Activated CD4-positive, alpha-beta memory T cell treated with anti-CD3 and anti-CD28 coated beads, Interleukin-2, amount 10 ng/mL, durations not matched to agents 7 days and 5 days (primary cell): ENCODE data around the gene FPR3. TPM values are rescaled to one million over a fixed set of nuclear protein-coding genes. Genes with fewer than 3 reads are reported as not detected.

ENCODE experiments used
- CTCF ChIA-PET: fragments of 350-600 bp; sonication (Branson Sonifier 250); formaldehyde crosslinking; loops from one replicate; lab custom pipeline; 2021; ENCODE audit warnings: antibody characterized with exemption, inconsistent platforms; lab: Charles Lee
- POLR2A ChIA-PET: fragments of 350-600 bp; sonication (Branson Sonifier 250); formaldehyde crosslinking; loops from one replicate; lab custom pipeline; 2021; ENCODE audit warnings: antibody characterized with exemption; lab: Charles Lee
- DNase-seq: peaks from one replicate; pipeline ENCODE4 v3.0.0-alpha.2; 2020
- H3K27ac Mint-ChIP-seq: one replicate; pipeline ENCODE4 v1.8.0; 2021; ENCODE audit warnings: mild to moderate bottlenecking, mixed read lengths
- H3K27me3 Mint-ChIP-seq: one replicate; pipeline ENCODE4 v1.8.0; 2021; ENCODE audit warnings: mixed read lengths
- H3K36me3 Mint-ChIP-seq: one replicate; pipeline ENCODE4 v1.8.0; 2021; ENCODE audit warnings: low read depth, mixed read lengths
- H3K4me1 Mint-ChIP-seq: one replicate; pipeline ENCODE4 v1.8.0; 2021; ENCODE audit warnings: mixed read lengths
- H3K4me3 Mint-ChIP-seq: one replicate; pipeline ENCODE4 v1.8.0; 2021; ENCODE audit warnings: mild to moderate bottlenecking, mixed read lengths
- H3K9me3 Mint-ChIP-seq: one replicate; pipeline ENCODE4 v1.8.0; 2021; ENCODE audit warnings: mixed read lengths
- total RNA-seq, 2 experiments: library from RNA; stranded (reverse); gene quantifications; one replicate each; pipeline ENCODE4 v1.2.3, GENCODE V29; 2021

Gene FPR3
- total RNA-seq, 2 experiments from 2014 or later = not detected

GRCh38 chr19:51789061-51789795 lies 5.7 kb upstream of the FPR3 start:
- Mint-ChIP-seq H3K36me3 (no peaks in the 10 kb centered on the region), H3K4me3 (no peak overlapping the region), H3K27ac (no peak overlapping the region), H3K9me3 (peaks cover 18% of the 10 kb centered on the region), H3K27me3 (no peaks in the 10 kb centered on the region), H3K4me1 (no peaks in the 10 kb centered on the region)
- CTCF ChIA-PET = interaction anchor here (0.7 kb wide), 1 partner anchor 12 kb away, joined by 5 read pairs; no protein-coding TSS in a partner anchor
- POLR2A ChIA-PET = no interaction called here
- DNase-seq = no peak

DNA sequence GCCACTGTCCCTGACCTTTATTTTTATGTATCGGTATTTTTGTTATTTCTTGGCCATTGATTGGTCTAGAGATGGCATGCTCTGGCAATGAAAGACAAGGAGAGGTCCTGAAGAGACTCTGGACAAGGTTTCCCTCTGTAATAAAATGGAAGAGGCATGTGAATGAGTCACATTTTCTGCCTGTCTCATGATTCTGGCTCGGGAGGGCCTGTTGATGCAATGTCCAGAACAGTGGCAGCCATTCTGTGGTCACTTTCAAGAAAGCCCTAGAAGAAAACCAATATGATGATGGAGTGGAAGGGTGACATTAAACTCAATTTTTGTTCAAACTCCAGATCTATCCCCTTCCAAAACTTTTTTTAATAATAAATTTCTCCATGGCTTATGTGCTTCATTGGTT lies 2.0 kb upstream of the FPR3 start:
- no peaks in the 10 kb centered on the region for H3K27me3 Mint-ChIP-seq
- H3K4me3 Mint-ChIP-seq = no peak overlapping the region
- ChIA-PET POLR2A (no interaction called here), CTCF (no interaction called here)
- no peaks in the 10 kb centered on the region for H3K4me1 Mint-ChIP-seq
- no peak overlapping the region for H3K27ac Mint-ChIP-seq
- no peaks in the 10 kb centered on the region for H3K36me3 Mint-ChIP-seq
- peaks cover 20% of the 10 kb centered on the region for H3K9me3 Mint-ChIP-seq
- no peak for DNase-seq

GRCh38 chr19:51793994-51794393 lies 963 bp upstream of the FPR3 start:
- Mint-ChIP-seq H3K27ac (no peak overlapping the region), H3K4me1 (no peaks in the 10 kb centered on the region), H3K36me3 (no peaks in the 10 kb centered on the region), H3K9me3 (peaks cover 22% of the 10 kb centered on the region), H3K4me3 (no peak overlapping the region), H3K27me3 (no peaks in the 10 kb centered on the region)
- DNase-seq = no peak
- ChIA-PET CTCF (no interaction called here), POLR2A (no interaction called here)

DNA sequence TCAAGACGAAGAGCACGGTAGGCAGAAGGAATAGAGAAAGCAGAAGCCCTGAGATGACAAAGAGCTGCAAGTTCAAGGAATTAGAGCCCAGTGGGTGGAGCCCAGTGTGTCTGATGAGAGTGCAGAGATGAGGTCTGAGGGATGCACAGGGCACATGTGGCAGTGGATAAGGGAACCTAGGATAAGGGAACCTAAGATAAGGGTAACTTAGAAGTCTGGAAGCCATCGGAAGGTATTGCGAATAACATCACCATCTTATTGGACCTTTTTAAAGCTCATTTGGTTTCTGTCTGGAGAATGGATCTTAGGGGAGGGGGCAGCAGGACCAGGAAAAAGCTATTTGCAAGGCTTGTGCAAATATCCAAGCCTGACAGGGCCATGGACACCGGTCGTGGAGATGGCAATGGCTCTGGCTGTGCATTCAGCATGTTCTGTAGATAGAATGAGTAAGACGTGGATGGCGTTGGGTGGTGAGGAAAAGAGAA lies 1.3 kb downstream of the FPR3 start:
- Mint-ChIP-seq H3K36me3 (no peaks in the 10 kb centered on the region), H3K9me3 (peaks cover 26% of the 10 kb centered on the region), H3K27me3 (no peaks in the 10 kb centered on the region), H3K4me3 (no peak overlapping the region), H3K27ac (no peak overlapping the region), H3K4me1 (no peaks in the 10 kb centered on the region)
- DNase-seq = no peak
- POLR2A ChIA-PET = no interaction called here
- CTCF ChIA-PET = no interaction called here

GRCh38 chr19:51797480-51797879 lies 2.5 kb downstream of the FPR3 start:
- Mint-ChIP-seq H3K9me3 (peaks cover 22% of the 10 kb centered on the region), H3K27me3 (no peaks in the 10 kb centered on the region), H3K4me1 (no peaks in the 10 kb centered on the region), H3K4me3 (no peak overlapping the region), H3K27ac (no peak overlapping the region), H3K36me3 (no peaks in the 10 kb centered on the region)
- ChIA-PET CTCF (interaction anchor here (0.6 kb wide), 1 partner anchor 55 kb away, joined by 4 read pairs; no protein-coding TSS in a partner anchor), POLR2A (no interaction called here)
- no peak for DNase-seq

DNA sequence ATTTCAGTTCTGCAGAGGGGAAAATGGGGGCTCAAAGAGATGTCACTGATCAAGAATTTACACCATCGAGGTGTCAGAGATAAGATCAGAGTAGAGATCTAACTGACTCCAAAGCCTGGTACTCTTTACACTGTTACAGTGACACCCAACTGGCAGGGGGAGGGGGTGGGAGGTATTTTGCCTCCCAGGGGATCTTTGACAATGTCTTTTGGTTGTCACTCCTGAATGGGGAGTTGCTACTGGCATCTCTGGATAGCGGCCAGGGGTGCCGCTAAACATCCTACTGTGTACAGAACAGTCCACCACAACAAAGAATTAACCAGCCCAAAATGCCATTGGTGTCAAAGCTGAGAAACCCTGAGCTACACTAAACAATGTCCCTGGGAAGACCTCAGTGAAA lies 3.1 kb downstream of the FPR3 start:
- H3K4me3 Mint-ChIP-seq = no peak overlapping the region
- CTCF ChIA-PET = interaction anchor here (1.0 kb wide), 1 partner anchor 20 kb away, joined by 3 read pairs; no protein-coding TSS in a partner anchor
- no peaks in the 10 kb centered on the region for H3K27me3 Mint-ChIP-seq
- H3K4me1 Mint-ChIP-seq = no peaks in the 10 kb centered on the region
- H3K27ac Mint-ChIP-seq = no peak overlapping the region
- H3K36me3 Mint-ChIP-seq = no peaks in the 10 kb centered on the region
- peaks cover 22% of the 10 kb centered on the region for H3K9me3 Mint-ChIP-seq
- no peak for DNase-seq
- POLR2A ChIA-PET = no interaction called here

DNA sequence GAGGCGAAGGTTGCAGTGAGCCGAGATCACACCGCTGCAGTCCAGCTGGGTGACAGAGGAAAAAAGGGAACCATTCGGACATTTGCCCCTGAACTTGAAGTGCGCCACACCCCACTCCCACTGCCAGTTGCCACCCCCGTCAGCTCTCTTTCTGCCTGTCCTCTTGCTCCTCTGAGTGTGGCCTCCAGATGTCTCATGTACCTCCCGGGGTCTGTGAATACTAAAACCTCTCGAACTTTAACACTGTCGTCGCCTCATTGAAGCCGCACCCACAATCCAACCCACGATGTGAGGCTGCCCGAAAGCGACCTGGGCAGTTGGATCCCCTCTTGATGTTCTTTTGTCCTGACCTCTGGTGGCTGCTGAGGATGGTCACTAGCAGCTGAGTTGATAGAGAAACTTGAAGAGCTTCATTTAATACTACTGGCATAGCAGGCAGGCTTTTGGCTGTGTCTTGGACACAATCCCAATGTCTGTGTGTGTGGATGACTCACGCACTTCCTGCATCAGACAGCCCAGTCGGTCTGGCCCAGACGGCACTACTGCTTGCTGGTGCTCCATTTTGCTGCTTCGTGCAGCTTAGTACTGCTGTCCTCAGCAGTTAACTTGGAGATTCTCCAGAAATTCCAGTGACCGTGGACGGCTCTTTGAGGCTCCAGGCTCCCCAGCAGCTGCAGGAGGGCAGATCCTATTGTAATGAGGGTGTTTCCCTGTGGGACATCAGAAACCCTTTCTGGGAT lies 4.2 kb downstream of the FPR3 start:
- no peaks in the 10 kb centered on the region for H3K27me3 Mint-ChIP-seq
- ChIA-PET POLR2A (no interaction called here), CTCF (interaction anchor here (1.0 kb wide), 1 partner anchor 21 kb away, joined by 3 read pairs; no protein-coding TSS in a partner anchor)
- no peak overlapping the region for H3K4me3 Mint-ChIP-seq
- no peaks in the 10 kb centered on the region for H3K4me1 Mint-ChIP-seq
- no peak for DNase-seq
- peaks cover 25% of the 10 kb centered on the region for H3K9me3 Mint-ChIP-seq
- H3K27ac Mint-ChIP-seq = no peak overlapping the region
- H3K36me3 Mint-ChIP-seq = no peaks in the 10 kb centered on the region

GRCh38 chr19:51799774-51800472 lies 5.0 kb downstream of the FPR3 start:
- CTCF ChIA-PET = no interaction called here
- Mint-ChIP-seq H3K4me3 (no peak overlapping the region), H3K4me1 (no peaks in the 10 kb centered on the region), H3K27ac (no peak overlapping the region), H3K27me3 (no peaks in the 10 kb centered on the region), H3K9me3 (peaks cover 26% of the 10 kb centered on the region), H3K36me3 (no peaks in the 10 kb centered on the region)
- POLR2A ChIA-PET = no interaction called here
- no peak for DNase-seq

DNA sequence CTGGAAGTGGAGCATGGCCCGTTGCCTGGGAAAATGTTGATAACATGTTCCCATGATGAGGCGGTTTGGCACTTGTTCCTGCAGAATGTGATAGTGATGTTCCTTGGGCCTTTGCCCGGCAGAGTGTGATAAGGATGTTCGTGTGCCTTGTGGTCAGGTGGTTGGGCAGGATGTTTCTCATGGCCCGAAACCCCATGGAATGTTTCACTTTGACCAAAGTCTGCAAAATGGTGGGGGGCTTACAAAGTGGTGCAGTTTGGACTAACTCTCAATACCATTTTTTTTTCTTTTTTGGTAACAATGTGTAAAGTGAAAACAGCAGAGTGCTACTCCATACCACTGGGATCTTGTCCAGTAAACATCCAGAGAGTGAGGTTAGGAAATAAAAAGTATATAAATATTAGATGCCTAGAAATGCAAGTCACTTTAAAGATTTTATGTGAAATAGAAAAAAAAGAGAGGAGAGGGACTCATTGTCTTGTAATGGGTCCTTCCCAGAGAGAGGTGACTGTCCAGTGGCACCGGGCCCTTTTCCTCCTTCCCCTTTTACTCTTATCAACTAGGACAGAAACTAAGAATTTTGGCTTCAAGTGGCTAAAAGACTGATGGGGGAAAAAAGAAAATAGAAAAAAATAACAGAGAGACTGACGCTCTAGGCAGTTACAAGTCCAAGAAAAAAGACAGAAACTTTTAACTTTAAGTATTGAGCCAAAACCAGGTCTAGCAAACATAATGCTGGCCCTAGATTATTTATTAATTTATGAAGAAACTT lies 5.7 kb downstream of the FPR3 start:
- H3K27ac Mint-ChIP-seq = no peak overlapping the region
- H3K9me3 Mint-ChIP-seq = peaks cover 25% of the 10 kb centered on the region
- POLR2A ChIA-PET = no interaction called here
- no peak overlapping the region for H3K4me3 Mint-ChIP-seq
- no peaks in the 10 kb centered on the region for H3K27me3 Mint-ChIP-seq
- CTCF ChIA-PET = no interaction called here
- DNase-seq = no peak
- no peaks in the 10 kb centered on the region for H3K36me3 Mint-ChIP-seq
- no peaks in the 10 kb centered on the region for H3K4me1 Mint-ChIP-seq

- no peaks in the 10 kb centered on the region for H3K27me3 Mint-ChIP-seq
- no peak overlapping the region for H3K4me3 Mint-ChIP-seq
- DNase-seq = no peak
- no peaks in the 10 kb centered on the region for H3K4me1 Mint-ChIP-seq
- no peak overlapping the region for H3K27ac Mint-ChIP-seq
- ChIA-PET CTCF (no interaction called here), POLR2A (no interaction called here)
- no peaks in the 10 kb centered on the region for H3K36me3 Mint-ChIP-seq
- H3K9me3 Mint-ChIP-seq = peaks cover 32% of the 10 kb centered on the region
Measured at GRCh38 chr19:51802775-51803174, 7.8 kb downstream of the FPR3 start.

DNA sequence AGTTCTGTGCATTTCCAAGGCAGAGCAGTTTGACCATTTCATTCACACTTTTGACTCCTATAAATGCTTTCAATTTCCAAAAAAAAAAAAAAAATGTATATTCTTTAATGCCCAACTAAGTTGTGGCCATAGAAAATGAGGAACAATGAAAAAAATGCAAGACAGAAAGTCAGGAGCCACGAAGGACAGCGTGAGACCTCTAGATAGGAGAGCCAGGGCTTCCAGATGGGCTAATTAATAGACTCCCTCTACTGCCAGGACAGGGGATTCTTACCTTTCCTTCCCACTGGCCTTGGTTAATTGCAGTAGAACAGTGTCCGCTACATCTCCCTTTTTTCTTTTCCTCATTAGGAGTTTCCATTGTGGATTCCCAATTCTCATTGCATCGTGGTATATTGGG lies 8.6 kb downstream of the FPR3 start:
- Mint-ChIP-seq H3K27me3 (no peaks in the 10 kb centered on the region), H3K4me3 (no peak overlapping the region), H3K36me3 (no peaks in the 10 kb centered on the region), H3K4me1 (no peaks in the 10 kb centered on the region), H3K9me3 (peaks cover 31% of the 10 kb centered on the region), H3K27ac (no peak overlapping the region)
- POLR2A ChIA-PET = no interaction called here
- CTCF ChIA-PET = no interaction called here
- no peak for DNase-seq

DNA sequence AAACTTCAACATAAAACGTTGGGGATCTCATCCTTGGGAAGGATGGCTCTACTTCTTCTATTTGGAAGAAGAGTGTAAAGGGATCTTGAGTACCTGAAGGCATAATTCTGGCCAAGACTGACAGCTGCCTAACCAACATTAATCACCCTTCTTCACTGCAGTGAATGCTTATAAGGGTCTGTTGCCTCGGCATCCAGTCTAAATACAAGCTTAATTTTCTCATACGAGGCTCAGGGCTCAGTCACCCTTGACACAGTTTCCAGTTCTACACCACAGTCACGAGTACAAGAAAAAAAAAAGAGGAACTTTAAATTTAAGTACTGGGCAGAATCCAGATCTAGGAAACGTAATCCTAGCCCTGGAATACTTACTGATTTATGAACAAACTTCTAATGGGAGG lies 9.0 kb downstream of the FPR3 start:
- Mint-ChIP-seq H3K27me3 (no peaks in the 10 kb centered on the region), H3K9me3 (peaks cover 31% of the 10 kb centered on the region), H3K4me3 (no peak overlapping the region), H3K36me3 (no peaks in the 10 kb centered on the region), H3K4me1 (no peaks in the 10 kb centered on the region), H3K27ac (no peak overlapping the region)
- ChIA-PET POLR2A (no interaction called here), CTCF (no interaction called here)
- no peak for DNase-seq
